Nephron (organoid): ENCODE results near the gene POLE3.
A peak's percentile ranks its signal among the peaks of the same experiment; 100 is the strongest.

Source experiments
- H3K27ac Mint-ChIP-seq, 3 experiments: 2 replicates each; pipeline ENCODE4 v1.8.0; 2020; ENCODE audit warnings: mixed read lengths in 3 of 3, mild to moderate bottlenecking in 2 of 3, moderate library complexity in 1 of 3
- H3K27me3 Mint-ChIP-seq: 2 replicates; pipeline ENCODE4 v1.8.0; 2021; ENCODE audit warnings: low read depth, mild to moderate bottlenecking, moderate library complexity, mixed read lengths
- H3K36me3 Mint-ChIP-seq: 2 replicates; pipeline ENCODE4 v1.8.0; 2020; ENCODE audit warnings: low read depth, mixed read lengths
- H3K4me1 Mint-ChIP-seq: 2 replicates; pipeline ENCODE4 v1.8.0; 2020; ENCODE audit warnings: mixed read lengths
- H3K4me3 Mint-ChIP-seq, 3 experiments: 2 replicates each; pipeline ENCODE4 v1.8.0; 2020; ENCODE audit warnings: mild to moderate bottlenecking in 3 of 3, mixed read lengths in 3 of 3, moderate library complexity in 2 of 3
- H3K9me3 Mint-ChIP-seq: 2 replicates; pipeline ENCODE4 v1.8.0; 2020; ENCODE audit warnings: mixed read lengths
- CTCF ChIP-seq, 3 experiments: fragments of 200-600 bp; sonication (generic); IDR thresholded peaks; one replicate each; pipeline ENCODE4 v1.5.0; 2021; ENCODE audit warnings: antibody characterized with exemption in 3 of 3; ENCODE audit not compliant: unreplicated experiment in 3 of 3

The POLE3 gene

GRCh38 chr9:113410207-113410864, at the start of gene POLE3, which contains the start of gene C9orf43:
POLE3 (minus strand) TSS chr9:113410675; CDS start chr9:113410293, 382 bp downstream.
C9orf43 (plus strand) TSS chr9:113410747; CDS start chr9:113413494, 2,747 bp downstream.
- H3K27me3 Mint-ChIP-seq: no peaks in the 10 kb centered on the region
- H3K4me3 Mint-ChIP-seq: peak within 1 kb of the TSS; percentile 92 to 99 (median 95)
- no peaks in the 10 kb centered on the region for H3K9me3 Mint-ChIP-seq
- peak in 1 of 3 experiments; percentile 9 for TF ChIP-seq CTCF (IDR thresholded peaks at IDR 0.05; ENCODE audit: unreplicated experiment in 3 of 3)
- H3K36me3 Mint-ChIP-seq: peaks cover 27% of the 10 kb centered on the region
- H3K4me1 Mint-ChIP-seq: peaks cover 21% of the 10 kb centered on the region
- H3K27ac Mint-ChIP-seq: peak within 1 kb of the TSS; percentile 99 to 100 (median 100)

GRCh38 chr9:113456235-113456634, 45.8 kb upstream of the POLE3 start:
- no peak for TF ChIP-seq CTCF (IDR thresholded peaks at IDR 0.05; ENCODE audit: unreplicated experiment in 3 of 3)
- Mint-ChIP-seq H3K36me3 (no peaks in the 10 kb centered on the region), H3K27ac (peak overlapping the region; percentile 3 to 94 (median 56)), H3K9me3 (no peaks in the 10 kb centered on the region), H3K4me3 (no peak overlapping the region), H3K27me3 (peaks cover 5% of the 10 kb centered on the region), H3K4me1 (peaks cover 29% of the 10 kb centered on the region)

GRCh38 chr9:113454914-113455761, 44.7 kb upstream of the POLE3 start:
- Mint-ChIP-seq H3K4me1 (peaks cover 29% of the 10 kb centered on the region), H3K9me3 (no peaks in the 10 kb centered on the region), H3K27ac (peak overlapping the region; percentile 66 to 94 (median 78)), H3K4me3 (no peak overlapping the region), H3K36me3 (no peaks in the 10 kb centered on the region), H3K27me3 (no peaks in the 10 kb centered on the region)
- TF ChIP-seq CTCF (IDR thresholded peaks at IDR 0.05; ENCODE audit: unreplicated experiment in 3 of 3): no peak

- Mint-ChIP-seq H3K27me3 (no peaks in the 10 kb centered on the region), H3K4me1 (peaks cover 27% of the 10 kb centered on the region), H3K9me3 (no peaks in the 10 kb centered on the region), H3K36me3 (no peaks in the 10 kb centered on the region), H3K4me3 (no peak overlapping the region), H3K27ac (no peak overlapping the region)
- no peak for TF ChIP-seq CTCF (IDR thresholded peaks at IDR 0.05; ENCODE audit: unreplicated experiment in 3 of 3)
These were observed 41.7 kb upstream of the POLE3 start for GRCh38 chr9:113452113-113452605.

GRCh38 chr9:113449376-113449775, 38.9 kb upstream of the POLE3 start:
- Mint-ChIP-seq H3K4me3 (no peak overlapping the region), H3K27ac (no peak overlapping the region), H3K4me1 (peaks cover 9% of the 10 kb centered on the region), H3K9me3 (no peaks in the 10 kb centered on the region), H3K27me3 (peaks cover 3% of the 10 kb centered on the region), H3K36me3 (no peaks in the 10 kb centered on the region)
- TF ChIP-seq CTCF (IDR thresholded peaks at IDR 0.05; ENCODE audit: unreplicated experiment in 3 of 3): no peak
